Fibroblast of mammary gland (primary cell): ENCODE results near the gene CRK.
"Not testable (repeated sequence)": the region's sequence is repeated elsewhere in the genome, so short reads cannot be mapped to it uniquely, and the experiment has no call there.

Experiments
- DNase-seq: peaks from one replicate; pipeline ENCODE4 v3.0.0-alpha.2; 2010; ENCODE audit warnings: low read depth
- H3K4me3 ChIP-seq: 2 replicates; pipeline ENCODE4 v1.5.1; 2011; ENCODE audit warnings: low read depth, mild to moderate bottlenecking, low read length, moderate library complexity; ENCODE audit not compliant: control insufficient read depth
- CTCF ChIP-seq: conservative IDR thresholded peaks from 2 replicates; pipeline ENCODE4 v1.5.1; 2011; ENCODE audit warnings: low read depth, low read length, inconsistent platforms; ENCODE audit not compliant: control insufficient read depth, insufficient read depth

The CRK gene

GRCh38 chr17:1398028-1398427 lies 58.0 kb downstream of the CRK start:
- DNase-seq = peak; percentile 60
- TF ChIP-seq CTCF = no peak
- peak overlapping the region; percentile 99 for H3K4me3 ChIP-seq

- H3K4me3 ChIP-seq = not testable (repeated sequence)
- peak; percentile 23 for DNase-seq
Observed at GRCh38 chr17:1395876-1396665, 60.0 kb downstream of the CRK start.

- TF ChIP-seq CTCF = no peak
- DNase-seq = no peak
- no peak overlapping the region for H3K4me3 ChIP-seq
Observed at GRCh38 chr17:1391577-1391976, 64.5 kb downstream of the CRK start.

GRCh38 chr17:1390432-1391367 lies 65.3 kb downstream of the CRK start:
- TF ChIP-seq CTCF = no peak
- no peak for DNase-seq
- no peak overlapping the region for H3K4me3 ChIP-seq

GRCh38 chr17:1387490-1388227 lies 68.4 kb downstream of the CRK start:
- DNase-seq, H3K4me3 ChIP-seq: not testable (repeated sequence)

GRCh38 chr17:1386675-1387190 lies 69.3 kb downstream of the CRK start:
- not testable (repeated sequence) for DNase-seq, H3K4me3 ChIP-seq

GRCh38 chr17:1386265-1386664 lies 69.8 kb downstream of the CRK start:
- H3K4me3 ChIP-seq = no peak overlapping the region
- no peak for DNase-seq
- no peak for TF ChIP-seq CTCF

GRCh38 chr17:1385861-1386260 lies 70.2 kb downstream of the CRK start:
- DNase-seq = no peak
- no peak for TF ChIP-seq CTCF
- H3K4me3 ChIP-seq = no peak overlapping the region
